Spleen (tissue), 11 donors: ENCODE results near the gene PCGF5. TPM values are rescaled to one million over a fixed set of nuclear protein-coding genes. Genes with fewer than 3 reads are reported as not detected.
"Not testable (repeated sequence)": the region's sequence is repeated elsewhere in the genome, so short reads cannot be mapped to it uniquely, and the experiment has no call there.

Source experiments
- DNase-seq: peaks from one replicate; pipeline ENCODE4 v3.0.0-alpha.2; 2020
- H3K27ac ChIP-seq, 8 donors: fragments of 200-600 bp; sonication (generic) in 7 of 8; 1 replicate in 4 of 8; 2 replicates in 4 of 8; pipeline versions ENCODE4 v1.5.0 to v1.8.0; 2016 to 2021; ENCODE audit warnings: inconsistent platforms in 4 of 8, mild to moderate bottlenecking in 4 of 8, moderate library complexity in 1 of 8
- H3K27me3 ChIP-seq, 7 donors: fragments of 200-600 bp; sonication (generic) in 6 of 7; replicated peaks in 1 of 7; 1 replicate in 4 of 7; 2 replicates in 3 of 7; pipeline versions ENCODE4 v1.5.0 to v1.8.0; 2016 to 2021; ENCODE audit warnings: inconsistent platforms in 3 of 7, mild to moderate bottlenecking in 1 of 7
- H3K36me3 ChIP-seq, 6 donors: fragments of 200-600 bp; sonication (generic) in 5 of 6; 1 replicate in 4 of 6; 2 replicates in 2 of 6; pipeline versions ENCODE4 v1.5.0 to v1.8.0; 2016 to 2021; ENCODE audit warnings: inconsistent platforms in 2 of 6
- H3K4me1 ChIP-seq, 6 donors: fragments of 200-600 bp; sonication (generic) in 5 of 6; 1 replicate in 3 of 6; 2 replicates in 3 of 6; pipeline versions ENCODE4 v1.5.0 to v1.8.0; 2016 to 2021; ENCODE audit warnings: inconsistent platforms in 3 of 6
- H3K4me3 ChIP-seq, 8 donors: fragments of 200-600 bp; sonication (generic) in 7 of 8; 1 replicate in 4 of 8; 2 replicates in 4 of 8; pipeline versions ENCODE4 v1.5.0 to v1.8.0; 2016 to 2021; ENCODE audit warnings: inconsistent platforms in 4 of 8, mild to moderate bottlenecking in 4 of 8, moderate library complexity in 2 of 8
- H3K9me3 ChIP-seq, 8 donors: fragments of 200-600 bp; sonication (generic) in 7 of 8; 1 replicate in 4 of 8; 2 replicates in 4 of 8; pipeline versions ENCODE4 v1.5.0 to v1.8.0; 2016 to 2021; ENCODE audit warnings: inconsistent platforms in 4 of 8
- POLR2A ChIP-seq, 3 donors: fragments of 450-650 bp; IDR thresholded peaks; one replicate each; pipeline ENCODE4 v1.5.1; 2017; ENCODE audit warnings: antibody characterized with exemption in 3 of 3, mild to moderate bottlenecking in 1 of 3
- POLR2AphosphoS5 ChIP-seq, 3 donors: sonication (generic); formaldehyde crosslinking; IDR thresholded peaks; one replicate each; pipeline ENCODE4 v1.5.1; 2017; ENCODE audit warnings: antibody characterized with exemption in 3 of 3
- WGBS, 5 donors: extraction: QIAGEN DNeasy Blood & Tissue Kit in 3 of 5; methylation state at CpG; one replicate each; pipeline versions ENCODE4 v1.1.5 to v1.1.7; 2013 to 2018; 5-methylcytosine and 5-hydroxymethylcytosine counted together
- intact Hi-C: fragments of 100-400 bp; cut with DNase I; formaldehyde crosslinking; loops from one replicate; pipeline ENCODE4 v1.15.0; 2023; ENCODE audit warnings: low total_unique reads
- polyA plus RNA-seq, 3 donors: library from polyadenylated mRNA; stranded (reverse); fragments of 200-250 nt; gene quantifications; one replicate each; pipeline ENCODE4 v1.2.1, GENCODE V29; 2013
- total RNA-seq, 7 donors: library from RNA; depleted of rRNA in 3 of 7; stranded (reverse); fragments of >200 nt in 3 of 7; fragmentation: NEBNext Ultra II Directional in 4 of 7; extraction: Animal tissue kit (Norgen Biotek cat#: 25700) in 4 of 7; gene quantifications; one replicate each; pipeline versions ENCODE4 v1.1.0 to v1.2.1, GENCODE V29; 2016 to 2021
- TF ChIP-seq, protein P1 (sequence below), 11 experiments: fragments of 200-600 bp in 7 of 11; fragments of 450-650 bp in 4 of 11; sonication (generic) in 4 of 11; IDR thresholded peaks in 8 of 11; conservative IDR thresholded peaks in 3 of 11; 1 replicate in 7 of 11; 2 replicates in 4 of 11; pipeline versions ENCODE4 v1.4.0 to v1.8.0; 2016 to 2021; ENCODE audit warnings: antibody characterized with exemption in 11 of 11, inconsistent platforms in 4 of 11, mild to moderate bottlenecking in 1 of 11
- donor health status: healthy with polysubstance abuse.
- donor health status: DM: no; HTN: no; CAD: no; lungs with moderate emphysema.
- donor health status: DM: no; HTN: no; CAD: no.
- donor health status: Bipolar disorder and iron deficiency.
- donor health status: healthy.
- donor health status: DM: no; HTN: no; CAD: no.
- donor health status: DM: yes; HTN: yes; CAD: no.

PCGF5 gene
- total and polyA plus RNA-seq, 10 donors = 20.4 to 68.5 (median 50.8) TPM

DNA sequence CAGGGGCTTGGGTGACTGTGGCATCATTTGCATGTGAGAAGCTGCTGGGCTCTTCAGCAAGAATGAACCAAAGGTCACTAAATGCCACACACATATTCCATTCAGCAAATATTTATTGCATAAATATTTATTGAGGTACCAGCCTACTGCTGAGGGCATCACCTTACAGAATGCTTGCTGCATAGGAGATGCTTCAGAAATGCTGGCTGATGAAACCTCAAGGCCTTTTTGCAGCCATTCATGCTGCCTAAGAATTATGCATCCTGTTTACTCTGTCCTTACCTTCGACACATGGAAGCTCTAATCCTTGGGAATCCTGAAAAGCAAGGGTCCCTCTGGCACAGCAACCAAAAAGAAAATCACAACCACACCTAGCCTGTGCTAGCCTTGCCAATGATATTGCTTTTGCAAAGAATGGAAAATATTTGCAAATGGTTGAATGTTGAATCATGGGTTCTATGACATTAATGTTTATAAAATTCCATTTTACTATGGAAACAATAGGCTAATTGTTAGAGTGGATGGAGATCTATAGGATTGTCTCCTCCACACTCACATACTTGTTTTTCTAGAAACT is 79.6 kb downstream of the PCGF5 start:
- Histone ChIP-seq H3K4me1 (peaks cover 3 to 15% (median 10%) of the 10 kb centered on the region in 6 donors), H3K27ac (no peak overlapping the region), H3K9me3 (no peaks in the 10 kb centered on the region), H3K4me3 (no peak overlapping the region), H3K36me3 (no peaks in the 10 kb centered on the region), H3K27me3 (peaks cover 0 to 6% (median 0%) of the 10 kb centered on the region in 7 donors)
- WGBS, 5 donors = 56 to 91% (median 76%) methylated on average over 1 of the region's 1 CpG
- TF ChIP-seq POLR2AphosphoS5 (IDR thresholded peaks at IDR 0.05) = no peak
- TF ChIP-seq POLR2A (IDR thresholded peaks at IDR 0.05) = no peak
- TF ChIP-seq, protein P1, sequence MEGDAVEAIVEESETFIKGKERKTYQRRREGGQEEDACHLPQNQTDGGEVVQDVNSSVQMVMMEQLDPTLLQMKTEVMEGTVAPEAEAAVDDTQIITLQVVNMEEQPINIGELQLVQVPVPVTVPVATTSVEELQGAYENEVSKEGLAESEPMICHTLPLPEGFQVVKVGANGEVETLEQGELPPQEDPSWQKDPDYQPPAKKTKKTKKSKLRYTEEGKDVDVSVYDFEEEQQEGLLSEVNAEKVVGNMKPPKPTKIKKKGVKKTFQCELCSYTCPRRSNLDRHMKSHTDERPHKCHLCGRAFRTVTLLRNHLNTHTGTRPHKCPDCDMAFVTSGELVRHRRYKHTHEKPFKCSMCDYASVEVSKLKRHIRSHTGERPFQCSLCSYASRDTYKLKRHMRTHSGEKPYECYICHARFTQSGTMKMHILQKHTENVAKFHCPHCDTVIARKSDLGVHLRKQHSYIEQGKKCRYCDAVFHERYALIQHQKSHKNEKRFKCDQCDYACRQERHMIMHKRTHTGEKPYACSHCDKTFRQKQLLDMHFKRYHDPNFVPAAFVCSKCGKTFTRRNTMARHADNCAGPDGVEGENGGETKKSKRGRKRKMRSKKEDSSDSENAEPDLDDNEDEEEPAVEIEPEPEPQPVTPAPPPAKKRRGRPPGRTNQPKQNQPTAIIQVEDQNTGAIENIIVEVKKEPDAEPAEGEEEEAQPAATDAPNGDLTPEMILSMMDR (IDR thresholded peaks at IDR 0.05 in 8 of 11, conservative IDR thresholded peaks at IDR 0.05 in 3 of 11) = no peak
- no peak for DNase-seq
- intact Hi-C loops = no loop called here

DNA sequence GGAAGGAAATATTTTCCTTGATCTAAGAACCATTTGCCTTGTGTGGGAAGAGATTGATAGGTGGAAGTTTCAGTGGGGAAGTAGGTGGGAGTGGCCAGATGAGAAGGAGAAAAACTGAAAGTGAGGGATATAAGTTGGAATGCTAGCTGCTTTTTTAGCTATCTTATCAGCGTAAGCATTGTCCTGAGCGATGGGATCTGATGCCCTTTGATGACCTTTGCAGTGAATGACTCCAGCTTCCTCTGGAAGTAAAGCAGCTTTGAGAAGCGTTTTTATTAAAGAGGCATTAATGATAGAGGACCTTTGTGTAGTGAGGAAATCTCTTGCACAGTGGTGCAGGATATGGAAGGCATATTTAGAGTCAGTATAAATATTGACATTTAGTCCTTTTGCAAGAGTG is 82.5 kb downstream of the PCGF5 start:
- H3K27me3 ChIP-seq, H3K4me3 ChIP-seq, H3K36me3 ChIP-seq, H3K27ac ChIP-seq, H3K9me3 ChIP-seq, DNase-seq, intact Hi-C loops: not testable (repeated sequence)
- H3K4me1 ChIP-seq = peaks cover 3 to 11% (median 9%) of the 10 kb centered on the region in 6 donors
- WGBS, 5 donors = 54 to 75% (median 66%) methylated on average over 3 of the region's 3 CpGs

DNA sequence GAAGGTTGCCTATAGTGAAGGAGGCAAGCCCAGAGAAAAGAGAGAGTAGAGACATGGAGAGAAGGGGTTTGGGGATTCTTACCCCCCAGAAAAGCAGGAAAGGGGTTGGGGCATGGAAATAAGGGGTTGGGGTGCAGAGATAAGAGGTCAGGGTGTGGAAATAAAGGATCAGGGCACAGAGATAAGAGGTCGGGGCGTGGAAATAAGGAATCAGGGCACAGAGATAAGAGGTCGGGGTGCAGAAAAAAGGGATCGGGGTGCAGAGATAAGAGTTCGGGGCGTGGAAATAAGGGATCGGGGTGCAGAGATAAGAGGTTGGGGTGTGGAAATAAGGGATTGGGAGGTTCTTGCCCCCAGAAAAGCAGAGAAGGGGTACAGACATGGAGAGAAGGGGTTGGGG is 85.5 kb downstream of the PCGF5 start:
- H3K9me3 ChIP-seq, intact Hi-C loops: not testable (repeated sequence)
- WGBS, 5 donors = 78 to 85% (median 83%) methylated on average over 7 of the region's 7 CpGs

DNA sequence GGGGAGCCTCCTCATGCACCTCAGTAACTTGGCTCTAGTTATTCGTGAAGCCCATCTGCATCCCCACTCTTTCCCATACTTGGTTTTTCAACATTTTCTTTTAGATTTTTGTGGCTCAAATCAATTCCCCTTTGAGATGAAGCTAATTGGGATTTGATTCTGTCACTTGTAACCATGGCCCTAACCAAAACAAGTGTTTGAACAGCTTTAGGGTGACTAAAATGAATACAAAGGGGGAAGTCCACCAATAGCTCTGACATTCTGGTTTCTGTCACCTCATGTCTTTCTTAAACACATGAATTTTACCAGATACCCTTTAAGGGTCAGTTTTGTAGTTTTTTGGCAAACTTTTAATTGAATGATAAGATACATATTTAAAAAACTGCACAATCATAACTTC is 87.0 kb downstream of the PCGF5 start:
- Histone ChIP-seq H3K36me3 (no peaks in the 10 kb centered on the region), H3K27me3 (peaks cover 0 to 4% (median 0%) of the 10 kb centered on the region in 7 donors), H3K4me3 (no peak overlapping the region), H3K9me3 (no peaks in the 10 kb centered on the region), H3K4me1 (no peaks in the 10 kb centered on the region), H3K27ac (no peak overlapping the region)
- 88 to 93% (median 90%) methylated on average over 1 of the region's 1 CpG for WGBS, 5 donors
- DNase-seq = no peak
- TF ChIP-seq POLR2A (IDR thresholded peaks at IDR 0.05) (no peak), POLR2AphosphoS5 (IDR thresholded peaks at IDR 0.05) (no peak)
- TF ChIP-seq, protein P1 (IDR thresholded peaks at IDR 0.05 in 8 of 11, conservative IDR thresholded peaks at IDR 0.05 in 3 of 11) = no peak
- intact Hi-C loops = no loop called here

More for the DNA sequence above, 85.5 kb downstream of the PCGF5 start:
- H3K27me3 ChIP-seq, DNase-seq, H3K36me3 ChIP-seq, H3K27ac ChIP-seq, H3K4me1 ChIP-seq, H3K4me3 ChIP-seq: not testable (repeated sequence)

DNA sequence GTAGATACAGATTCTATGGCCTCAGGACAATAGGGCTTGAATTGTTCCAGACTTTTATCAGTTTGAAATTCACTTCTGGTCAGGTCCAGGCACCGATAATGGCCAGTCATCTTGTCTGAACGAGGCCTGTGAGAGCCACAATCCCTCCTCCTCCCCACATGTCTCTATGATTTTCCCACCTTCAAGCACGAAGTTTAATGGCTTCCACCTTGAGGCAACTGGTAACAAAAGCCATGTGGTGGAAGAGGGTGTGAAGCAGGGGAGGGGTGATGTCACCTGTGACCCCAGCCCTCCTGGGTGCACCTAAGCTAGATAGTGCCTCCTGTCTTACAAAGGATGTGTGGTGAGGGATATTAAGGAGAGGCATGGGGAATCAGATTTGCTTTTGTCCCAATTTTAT is 89.2 kb downstream of the PCGF5 start:
- Histone ChIP-seq H3K36me3 (no peaks in the 10 kb centered on the region), H3K27me3 (peaks cover 0 to 4% (median 0%) of the 10 kb centered on the region in 7 donors), H3K9me3 (no peaks in the 10 kb centered on the region), H3K27ac (no peak overlapping the region), H3K4me3 (no peak overlapping the region), H3K4me1 (no peaks in the 10 kb centered on the region)
- no peak for DNase-seq
- intact Hi-C loops = no loop called here
- WGBS, 5 donors = 70 to 92% (median 82%) methylated on average over 3 of the region's 3 CpGs
- TF ChIP-seq, protein P1 (IDR thresholded peaks at IDR 0.05 in 8 of 11, conservative IDR thresholded peaks at IDR 0.05 in 3 of 11) = no peak
- TF ChIP-seq POLR2AphosphoS5 (IDR thresholded peaks at IDR 0.05) (no peak), POLR2A (IDR thresholded peaks at IDR 0.05) (no peak)
